ENCODE results near the gene SLC12A5.
"Not testable (repeated sequence)": the region's sequence is repeated elsewhere in the genome, so short reads cannot be mapped to it uniquely, and the experiment has no call there.

Gene SLC12A5

GRCh38 chr20:46084805-46085178 is 55.8 kb downstream of the SLC12A5 start:
- DNase-seq, result no peak

- DNase-seq, result no peak
Observed at GRCh38 chr20:46085179-46085851, 56.3 kb downstream of the SLC12A5 start.

GRCh38 chr20:46087161-46087560 is 58.1 kb downstream of the SLC12A5 start:
- no peak for DNase-seq

- DNase-seq, result no peak
Observed at GRCh38 chr20:46088409-46089166, 59.6 kb downstream of the SLC12A5 start.

- DNase-seq, result peak in 1 of 2 experiments; percentile 42
Observed at GRCh38 chr20:46089167-46089416, 60.1 kb downstream of the SLC12A5 start.

- peak; percentile 93 to 94 for DNase-seq
Observed at GRCh38 chr20:46089417-46090388, 60.7 kb downstream of the SLC12A5 start, which contains the start of gene NCOA5. Gene NCOA5, minus strand, starts transcription at chr20:46089962. Its CDS starts 10,538 bp downstream, at chr20:46079424.

- not testable (repeated sequence) for DNase-seq
Observed at GRCh38 chr20:46091622-46092535, 62.9 kb downstream of the SLC12A5 start.

- DNase-seq, result no peak
Observed at GRCh38 chr20:46093531-46093930, 64.5 kb downstream of the SLC12A5 start.

- DNase-seq, result no peak
Observed at GRCh38 chr20:46099491-46100287, 70.7 kb downstream of the SLC12A5 start.

GRCh38 chr20:46100444-46100843 is 71.4 kb downstream of the SLC12A5 start:
- not testable (repeated sequence) for DNase-seq

- no peak for DNase-seq
Observed at GRCh38 chr20:46100988-46101387, 72.0 kb downstream of the SLC12A5 start.

- DNase-seq, result no peak
Observed at GRCh38 chr20:46101957-46102356, 72.9 kb downstream of the SLC12A5 start.

GRCh38 chr20:46102940-46103339 is 73.9 kb downstream of the SLC12A5 start:
- DNase-seq, result no peak

- DNase-seq, result no peak
Observed at GRCh38 chr20:46104262-46104661, 75.2 kb downstream of the SLC12A5 start.

GRCh38 chr20:46107061-46107460 is 78.0 kb downstream of the SLC12A5 start:
- no peak for DNase-seq

- no peak for DNase-seq
Observed at GRCh38 chr20:46108435-46108841, 79.4 kb downstream of the SLC12A5 start.

GRCh38 chr20:46108976-46109375 is 80.0 kb downstream of the SLC12A5 start:
- DNase-seq, result no peak
